Anterior cingulate cortex (tissue), 58 donors: ENCODE results near the gene EXOSC5.
A peak's percentile ranks its signal among the peaks of the same experiment; 100 is the strongest.
"Not testable (repeated sequence)": the region's sequence is repeated elsewhere in the genome, so short reads cannot be mapped to it uniquely, and the experiment has no call there.

Experiments
- DNase-seq, 58 donors: peaks; one replicate each; lab custom pipeline; 2025; lab: John Stamatoyannopoulos, UW

The EXOSC5 gene

GRCh38 chr19:41352609-41353465, 44.3 kb downstream of the EXOSC5 start:
- DNase-seq: peak in 15 of 58 donors; percentile 8 to 43 (median 14)

- DNase-seq: no peak
These were observed 44.9 kb downstream of the EXOSC5 start for GRCh38 chr19:41352279-41352608.

- DNase-seq: peak in 33 of 58 donors; percentile 5 to 48 (median 27)
These were observed 45.6 kb downstream of the EXOSC5 start for GRCh38 chr19:41351339-41352245.

GRCh38 chr19:41350735-41351338, 46.3 kb downstream of the EXOSC5 start:
- no peak for DNase-seq

- not testable (repeated sequence) for DNase-seq
These were observed 50.2 kb downstream of the EXOSC5 start for GRCh38 chr19:41346916-41347315.

- no peak for DNase-seq
These were observed 53.0 kb downstream of the EXOSC5 start for GRCh38 chr19:41344162-41344561.

GRCh38 chr19:41341669-41342490, 55.3 kb downstream of the EXOSC5 start:
- DNase-seq: no peak

GRCh38 chr19:41339936-41340335, 57.2 kb downstream of the EXOSC5 start:
- no peak for DNase-seq
